BLaER1 (cell line): Measurements from ENCODE around the gene DPP4.

Experiments used
- H3K27ac ChIP-seq: shearing (Covaris generic); formaldehyde crosslinking; 2 replicates; pipeline ENCODE4 v1.8.1; 2022
- H3K27me3 ChIP-seq: shearing (Covaris generic); formaldehyde crosslinking; 2 replicates; pipeline ENCODE4 v1.8.1; 2022
- H3K36me3 ChIP-seq: shearing (Covaris generic); formaldehyde crosslinking; 2 replicates; pipeline ENCODE4 v1.8.1; 2022
- H3K4me1 ChIP-seq: shearing (Covaris generic); formaldehyde crosslinking; 2 replicates; pipeline ENCODE4 v1.8.1; 2022
- H3K4me2 ChIP-seq: shearing (Covaris generic); formaldehyde crosslinking; 2 replicates; pipeline ENCODE4 v1.8.1; 2022
- H3K4me3 ChIP-seq: shearing (Covaris generic); formaldehyde crosslinking; 2 replicates; pipeline ENCODE4 v1.8.1; 2022
- H3K9ac ChIP-seq: shearing (Covaris generic); formaldehyde crosslinking; 2 replicates; pipeline ENCODE4 v1.8.1; 2022
- H3K9me3 ChIP-seq: shearing (Covaris generic); formaldehyde crosslinking; 2 replicates; pipeline ENCODE4 v1.8.1; 2022
- H4K20me1 ChIP-seq: shearing (Covaris generic); formaldehyde crosslinking; 2 replicates; pipeline ENCODE4 v1.8.1; 2022
- Cebpa-rat ChIP-seq: shearing (Covaris generic); IDR thresholded peaks from 2 replicates; pipeline ENCODE4 v1.8.1; 2022

The DPP4 gene

GRCh38 chr2:162085090-162085891 lies 11.3 kb upstream of the DPP4 start:
- Histone ChIP-seq H3K27ac (no peak overlapping the region), H3K4me2 (no peak overlapping the region), H4K20me1 (no peaks in the 10 kb centered on the region), H3K27me3 (no peaks in the 10 kb centered on the region), H3K36me3 (no peaks in the 10 kb centered on the region), H3K9ac (no peak overlapping the region), H3K4me1 (no peaks in the 10 kb centered on the region), H3K4me3 (no peak overlapping the region), H3K9me3 (no peaks in the 10 kb centered on the region; the same call in 1 of the 2 replicates)
- no peak for TF ChIP-seq Cebpa-rat

- Histone ChIP-seq H3K4me1 (no peaks in the 10 kb centered on the region), H3K36me3 (no peaks in the 10 kb centered on the region), H3K9ac (no peak overlapping the region), H3K27ac (no peak overlapping the region), H3K27me3 (no peaks in the 10 kb centered on the region), H3K4me3 (no peak overlapping the region), H3K4me2 (no peak overlapping the region), H3K9me3 (peaks cover 7% of the 10 kb centered on the region; the same call in 1 of the 2 replicates), H4K20me1 (no peaks in the 10 kb centered on the region)
- no peak for TF ChIP-seq Cebpa-rat
These were observed 10.5 kb upstream of the DPP4 start for GRCh38 chr2:162084536-162084935.

- Histone ChIP-seq H3K36me3 (no peaks in the 10 kb centered on the region), H3K27ac (no peak overlapping the region), H3K4me2 (no peak overlapping the region), H4K20me1 (no peaks in the 10 kb centered on the region), H3K4me1 (no peaks in the 10 kb centered on the region), H3K9ac (no peak overlapping the region), H3K4me3 (no peak overlapping the region), H3K9me3 (peaks cover 26% of the 10 kb centered on the region), H3K27me3 (no peaks in the 10 kb centered on the region)
- no peak for TF ChIP-seq Cebpa-rat
These were observed 8.7 kb upstream of the DPP4 start for GRCh38 chr2:162082681-162083080.

GRCh38 chr2:162082036-162082435 lies 8.0 kb upstream of the DPP4 start:
- Histone ChIP-seq H3K9ac (no peak overlapping the region), H3K4me1 (no peaks in the 10 kb centered on the region), H3K9me3 (peaks cover 31% of the 10 kb centered on the region), H3K4me3 (no peak overlapping the region), H3K27me3 (no peaks in the 10 kb centered on the region), H3K36me3 (no peaks in the 10 kb centered on the region), H3K4me2 (no peak overlapping the region), H4K20me1 (no peaks in the 10 kb centered on the region), H3K27ac (no peak overlapping the region)
- no peak for TF ChIP-seq Cebpa-rat

GRCh38 chr2:162079514-162079913 lies 5.5 kb upstream of the DPP4 start:
- H3K9ac ChIP-seq: no peak overlapping the region
- no peaks in the 10 kb centered on the region for H3K36me3 ChIP-seq
- no peaks in the 10 kb centered on the region for H4K20me1 ChIP-seq
- H3K9me3 ChIP-seq: peaks cover 31% of the 10 kb centered on the region
- no peaks in the 10 kb centered on the region for H3K4me1 ChIP-seq
- no peak overlapping the region for H3K4me3 ChIP-seq
- no peak overlapping the region for H3K27ac ChIP-seq
- H3K27me3 ChIP-seq: peaks cover 2% of the 10 kb centered on the region; the same call in 1 of the 2 replicates
- H3K4me2 ChIP-seq: no peak overlapping the region
- no peak for TF ChIP-seq Cebpa-rat

- peaks cover 25% of the 10 kb centered on the region for H3K27me3 ChIP-seq
- peaks cover 35% of the 10 kb centered on the region for H3K9me3 ChIP-seq
- no peaks in the 10 kb centered on the region for H4K20me1 ChIP-seq
- H3K9ac ChIP-seq: no peak overlapping the region
- no peak overlapping the region for H3K27ac ChIP-seq
- H3K4me2 ChIP-seq: no peak overlapping the region
- no peaks in the 10 kb centered on the region for H3K4me1 ChIP-seq
- no peak overlapping the region for H3K4me3 ChIP-seq
- H3K36me3 ChIP-seq: no peaks in the 10 kb centered on the region
- no peak for TF ChIP-seq Cebpa-rat
These were observed 1.7 kb upstream of the DPP4 start for GRCh38 chr2:162075689-162076132.

GRCh38 chr2:162074928-162075688 lies 1.1 kb upstream of the DPP4 start:
- H3K4me1 ChIP-seq: no peaks in the 10 kb centered on the region
- H3K27ac ChIP-seq: no peak overlapping the region
- no peak overlapping the region for H3K4me3 ChIP-seq
- no peaks in the 10 kb centered on the region for H3K36me3 ChIP-seq
- no peak overlapping the region for H3K4me2 ChIP-seq
- H4K20me1 ChIP-seq: no peaks in the 10 kb centered on the region
- H3K27me3 ChIP-seq: peaks cover 25% of the 10 kb centered on the region
- no peak overlapping the region for H3K9ac ChIP-seq
- TF ChIP-seq Cebpa-rat: no peak
- H3K9me3 ChIP-seq: peaks cover 34% of the 10 kb centered on the region

- no peak overlapping the region for H3K27ac ChIP-seq
These were observed 549 bp upstream of the DPP4 start for GRCh38 chr2:162074632-162074895.

GRCh38 chr2:162072976-162073887 lies 783 bp downstream of the DPP4 start:
- peaks cover 25% of the 10 kb centered on the region for H3K27me3 ChIP-seq
- TF ChIP-seq Cebpa-rat: no peak
- H4K20me1 ChIP-seq: no peaks in the 10 kb centered on the region
- no peaks in the 10 kb centered on the region for H3K4me1 ChIP-seq
- H3K36me3 ChIP-seq: no peaks in the 10 kb centered on the region
- H3K9ac ChIP-seq: no peak overlapping the region
- H3K27ac ChIP-seq: no peak overlapping the region
- H3K4me3 ChIP-seq: peak overlapping the region; percentile 64
- H3K9me3 ChIP-seq: peaks cover 15% of the 10 kb centered on the region
- peak overlapping the region; percentile 71 for H3K4me2 ChIP-seq

More at GRCh38 chr2:162074632-162074895, 549 bp upstream of the DPP4 start:
- peaks cover 28% of the 10 kb centered on the region for H3K9me3 ChIP-seq
- no peak for TF ChIP-seq Cebpa-rat
- H3K4me3 ChIP-seq: peak overlapping the region; percentile 64
- H3K36me3 ChIP-seq: no peaks in the 10 kb centered on the region
- no peak overlapping the region for H3K9ac ChIP-seq
- no peaks in the 10 kb centered on the region for H4K20me1 ChIP-seq
- no peaks in the 10 kb centered on the region for H3K4me1 ChIP-seq
- H3K27me3 ChIP-seq: peaks cover 25% of the 10 kb centered on the region
- peak overlapping the region; percentile 71 for H3K4me2 ChIP-seq
